Stimulated activated naive CD8-positive, alpha-beta T cell treated with anti-CD3 and anti-CD28 coated beads, Interleukin-15, Interleukin-2, amounts not matched to agents 100 ng/mL and 50 ng/mL, for 24 hours (primary cell): ENCODE measurements around the gene SETD2.

Experiments
- H3K27ac Mint-ChIP-seq: one replicate; pipeline ENCODE4 v1.8.0; 2021; ENCODE audit warnings: mild to moderate bottlenecking, mixed read lengths
- H3K27me3 Mint-ChIP-seq: one replicate; pipeline ENCODE4 v1.8.0; 2021; ENCODE audit warnings: mixed read lengths
- H3K36me3 Mint-ChIP-seq: one replicate; pipeline ENCODE4 v1.8.0; 2021; ENCODE audit warnings: low read depth, mixed read lengths
- H3K4me1 Mint-ChIP-seq: one replicate; pipeline ENCODE4 v1.8.0; 2021; ENCODE audit warnings: low read depth, mixed read lengths
- H3K4me3 Mint-ChIP-seq: one replicate; pipeline ENCODE4 v1.8.0; 2021; ENCODE audit warnings: mild to moderate bottlenecking, mixed read lengths
- H3K9me3 Mint-ChIP-seq: one replicate; pipeline ENCODE4 v1.8.0; 2021; ENCODE audit warnings: mixed read lengths

The SETD2 gene

DNA sequence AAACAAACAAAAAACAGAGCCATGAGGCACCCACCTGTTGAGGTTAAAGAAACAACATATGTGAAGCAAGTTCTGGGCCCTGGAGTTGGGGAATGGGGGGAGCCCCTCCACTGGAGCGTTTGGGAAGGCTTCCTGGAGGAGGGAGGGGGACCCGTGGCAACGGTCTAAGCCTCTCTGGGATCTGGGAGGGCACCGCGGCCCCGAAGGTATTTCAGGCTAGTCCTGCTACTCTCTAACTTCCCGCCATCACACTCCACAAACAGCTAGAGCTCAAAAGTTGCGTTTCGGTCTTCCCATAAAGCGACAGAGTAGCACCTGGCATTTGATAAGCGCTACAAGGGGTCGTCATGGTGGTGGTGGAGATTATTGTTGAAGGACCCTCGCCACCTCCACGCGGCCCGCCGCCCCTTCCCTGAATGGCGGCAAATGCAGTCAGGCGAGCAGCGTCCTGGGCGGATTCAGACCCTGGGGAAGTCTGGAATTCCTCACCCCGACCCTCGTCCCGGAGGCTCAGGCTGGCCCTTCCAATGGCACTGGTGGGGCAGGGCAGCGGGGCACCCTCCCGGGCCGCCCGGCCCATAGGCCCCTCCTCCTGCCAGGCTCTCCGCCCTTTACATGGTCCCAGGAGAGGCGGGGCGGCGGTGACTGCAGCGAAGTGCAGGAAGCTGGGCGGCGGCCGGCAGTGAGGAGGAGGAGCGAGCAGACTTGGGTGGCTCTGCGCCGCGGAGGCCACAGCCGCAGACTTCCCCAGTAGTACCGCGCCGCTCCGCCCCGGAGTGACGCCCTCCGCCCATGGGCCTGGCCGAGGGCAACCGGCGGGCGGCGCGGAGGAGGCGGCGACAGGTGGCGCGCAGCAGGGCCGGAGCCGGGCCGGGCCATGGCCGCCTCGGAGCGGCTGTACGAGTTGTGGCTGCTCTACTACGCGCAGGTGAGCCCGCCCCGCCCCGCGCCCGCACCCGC lies 184.6 kb downstream of the SETD2 start, which contains the start of gene NBEAL2:
Gene NBEAL2 (plus strand): TSS at position 682 of the 960 bp plus-strand sequence. CDS start 196 bp downstream, at position 878.
- peaks cover 16% of the 10 kb centered on the region for H3K36me3 Mint-ChIP-seq
- no peaks in the 10 kb centered on the region for H3K9me3 Mint-ChIP-seq
- peaks cover 63% of the 10 kb centered on the region for H3K4me1 Mint-ChIP-seq
- H3K27ac Mint-ChIP-seq = peak within 1 kb of the TSS; percentile 82
- peak within 1 kb of the TSS; percentile 86 for H3K4me3 Mint-ChIP-seq
- peaks cover 3% of the 10 kb centered on the region for H3K27me3 Mint-ChIP-seq

DNA sequence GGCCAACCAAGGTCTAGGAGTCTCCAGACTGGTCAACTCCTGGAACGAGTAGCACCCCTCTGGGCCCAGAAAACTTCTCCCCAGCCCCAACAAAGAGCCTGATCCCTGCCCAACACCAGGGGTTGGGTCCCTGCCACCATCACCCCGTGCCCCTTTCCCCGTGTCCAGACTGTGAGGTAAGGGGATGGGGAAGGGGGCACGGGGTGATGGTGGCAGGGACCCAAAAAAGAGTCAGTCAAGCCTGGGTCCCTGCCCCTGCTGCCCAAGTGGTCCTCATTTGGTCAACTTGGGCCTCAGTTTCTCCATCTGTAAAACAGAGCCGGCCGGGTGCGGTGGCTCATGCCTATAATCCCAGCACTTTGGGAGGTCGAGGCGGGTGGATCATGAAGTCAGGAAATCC lies 185.5 kb downstream of the SETD2 start:
- peaks cover 23% of the 10 kb centered on the region for H3K36me3 Mint-ChIP-seq
- H3K27ac Mint-ChIP-seq = peak overlapping the region; percentile 82
- peaks cover 3% of the 10 kb centered on the region for H3K27me3 Mint-ChIP-seq
- H3K4me3 Mint-ChIP-seq = peak overlapping the region; percentile 100
- H3K9me3 Mint-ChIP-seq = no peaks in the 10 kb centered on the region
- peaks cover 66% of the 10 kb centered on the region for H3K4me1 Mint-ChIP-seq

DNA sequence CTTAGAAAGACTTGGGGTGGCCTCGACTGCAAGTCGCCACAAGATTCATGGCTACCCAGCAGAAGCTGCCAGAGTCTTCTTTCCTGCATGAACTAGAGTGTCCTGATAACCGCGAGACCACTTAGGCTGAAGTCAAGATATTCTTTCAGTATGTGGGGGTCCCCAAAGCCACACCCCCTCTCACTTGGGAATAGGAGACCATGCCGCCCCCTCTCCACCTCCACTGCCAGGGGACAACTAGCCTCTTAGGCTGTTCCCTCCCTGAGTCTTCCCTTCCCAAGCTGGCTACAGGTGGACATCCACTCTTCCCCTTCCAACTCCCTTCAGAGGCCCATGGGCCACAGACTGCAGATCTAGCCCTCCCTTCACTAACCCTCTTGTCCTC lies 186.1 kb downstream of the SETD2 start:
- H3K4me3 Mint-ChIP-seq = peak overlapping the region; percentile 100
- H3K9me3 Mint-ChIP-seq = no peaks in the 10 kb centered on the region
- peak overlapping the region; percentile 100 for H3K27ac Mint-ChIP-seq
- H3K27me3 Mint-ChIP-seq = peaks cover 3% of the 10 kb centered on the region
- peaks cover 71% of the 10 kb centered on the region for H3K4me1 Mint-ChIP-seq
- H3K36me3 Mint-ChIP-seq = peaks cover 25% of the 10 kb centered on the region

- no peaks in the 10 kb centered on the region for H3K9me3 Mint-ChIP-seq
- peaks cover 77% of the 10 kb centered on the region for H3K4me1 Mint-ChIP-seq
- peaks cover 33% of the 10 kb centered on the region for H3K36me3 Mint-ChIP-seq
- peaks cover 3% of the 10 kb centered on the region for H3K27me3 Mint-ChIP-seq
- H3K27ac Mint-ChIP-seq = peak within 1 kb of the TSS; percentile 100
- H3K4me3 Mint-ChIP-seq = peak within 1 kb of the TSS; percentile 100
Observed at GRCh38 chr3:46976326-46977190, 187.4 kb downstream of the SETD2 start, which contains the start of gene CCDC12. CCDC12 (minus strand) TSS chr3:46976745; CDS start chr3:46976732, 13 bp downstream.

GRCh38 chr3:46974421-46975171 lies 189.3 kb downstream of the SETD2 start:
- Mint-ChIP-seq H3K4me3 (peak overlapping the region; percentile 100), H3K36me3 (peaks cover 48% of the 10 kb centered on the region), H3K27ac (peak overlapping the region; percentile 68), H3K9me3 (no peaks in the 10 kb centered on the region), H3K27me3 (peaks cover 3% of the 10 kb centered on the region), H3K4me1 (peaks cover 85% of the 10 kb centered on the region)

DNA sequence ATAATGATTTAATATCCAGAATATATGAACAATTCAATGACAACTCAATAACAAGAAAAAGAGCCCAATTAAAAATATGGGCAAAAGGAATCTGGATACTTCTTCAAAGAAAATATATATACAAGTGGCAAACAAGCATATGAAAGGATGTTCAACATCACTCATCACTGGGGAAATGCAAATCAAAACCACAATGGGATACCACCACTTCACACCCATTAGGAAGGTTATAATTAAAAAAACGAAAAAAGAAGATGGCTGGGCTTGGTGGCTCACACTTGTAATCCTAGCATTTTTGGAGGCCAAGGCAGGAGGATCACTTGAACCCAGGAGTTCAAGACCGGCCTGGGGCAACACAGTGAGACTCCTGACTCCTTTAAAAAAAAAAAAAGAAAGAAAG lies 191.5 kb downstream of the SETD2 start:
- peak overlapping the region; percentile 87 for H3K27ac Mint-ChIP-seq
- peaks cover 57% of the 10 kb centered on the region for H3K36me3 Mint-ChIP-seq
- H3K4me1 Mint-ChIP-seq = peaks cover 92% of the 10 kb centered on the region
- H3K9me3 Mint-ChIP-seq = no peaks in the 10 kb centered on the region
- H3K27me3 Mint-ChIP-seq = peaks cover 3% of the 10 kb centered on the region
- H3K4me3 Mint-ChIP-seq = peak overlapping the region; percentile 57

GRCh38 chr3:46971742-46972141 lies 192.2 kb downstream of the SETD2 start:
- H3K9me3 Mint-ChIP-seq = no peaks in the 10 kb centered on the region
- peak overlapping the region; percentile 57 for H3K4me3 Mint-ChIP-seq
- H3K27me3 Mint-ChIP-seq = peaks cover 3% of the 10 kb centered on the region
- peak overlapping the region; percentile 87 for H3K27ac Mint-ChIP-seq
- peaks cover 63% of the 10 kb centered on the region for H3K36me3 Mint-ChIP-seq
- peaks cover 92% of the 10 kb centered on the region for H3K4me1 Mint-ChIP-seq

DNA sequence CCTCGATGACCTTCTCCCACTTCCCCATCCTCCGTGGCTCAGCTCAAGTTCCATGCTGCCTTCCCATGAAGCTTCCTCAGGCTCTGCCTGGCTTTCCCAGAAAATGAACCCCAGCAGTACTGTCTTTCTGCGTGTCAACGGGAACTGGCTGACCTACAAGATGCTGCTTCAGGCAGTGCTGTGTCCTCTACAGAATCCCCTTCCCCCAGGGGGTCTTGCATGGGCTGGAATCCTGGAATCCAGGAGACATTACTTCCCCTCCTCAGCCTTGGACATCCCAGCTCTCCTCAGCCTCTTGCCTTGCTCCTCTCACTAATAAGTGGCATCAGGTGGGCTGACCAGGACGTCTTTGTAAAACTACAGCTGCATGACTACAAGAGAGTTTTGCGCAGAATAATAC lies 192.8 kb downstream of the SETD2 start:
- Mint-ChIP-seq H3K4me1 (peaks cover 92% of the 10 kb centered on the region), H3K4me3 (peak overlapping the region; percentile 57), H3K27ac (peak overlapping the region; percentile 87), H3K27me3 (no peaks in the 10 kb centered on the region), H3K36me3 (peaks cover 58% of the 10 kb centered on the region), H3K9me3 (no peaks in the 10 kb centered on the region)

DNA sequence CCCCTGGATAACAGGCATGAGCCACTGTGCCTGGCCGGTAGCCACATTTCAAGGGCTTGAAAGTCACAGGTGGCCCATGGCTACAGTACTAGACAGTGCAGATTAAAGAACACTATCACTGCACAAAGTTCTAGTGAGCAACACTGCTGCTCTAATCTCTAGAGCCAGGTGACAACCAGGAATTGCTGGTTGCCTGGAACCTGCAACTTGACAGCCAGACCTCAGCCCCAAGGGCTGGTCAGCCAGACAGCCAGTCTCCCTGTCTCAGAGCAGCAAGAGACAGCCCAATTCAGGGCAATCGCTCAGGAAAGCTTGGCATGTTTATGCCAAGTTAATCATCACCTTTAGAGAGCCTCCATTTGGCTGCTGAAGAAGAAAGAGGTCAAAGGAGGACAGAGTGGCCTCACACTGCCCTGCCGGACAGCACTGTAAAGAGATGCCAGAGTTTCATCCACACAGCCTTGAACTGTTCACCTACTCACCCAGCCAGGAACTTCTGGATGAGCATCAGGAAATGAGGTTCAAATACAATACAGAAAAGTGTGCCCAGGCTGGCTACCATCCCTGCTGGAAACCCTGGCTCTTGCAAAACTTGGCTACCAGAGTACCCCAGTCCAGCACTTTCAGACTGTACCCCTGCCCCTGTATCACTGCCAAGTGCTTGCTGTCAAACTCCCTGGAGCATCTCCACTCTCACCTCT lies 193.4 kb downstream of the SETD2 start:
- Mint-ChIP-seq H3K27me3 (no peaks in the 10 kb centered on the region), H3K36me3 (peaks cover 61% of the 10 kb centered on the region), H3K4me3 (no peak overlapping the region), H3K4me1 (peaks cover 96% of the 10 kb centered on the region), H3K27ac (peak overlapping the region; percentile 87), H3K9me3 (no peaks in the 10 kb centered on the region)

GRCh38 chr3:46968783-46969428 lies 195.0 kb downstream of the SETD2 start:
- H3K4me1 Mint-ChIP-seq = peaks cover 93% of the 10 kb centered on the region
- no peak overlapping the region for H3K4me3 Mint-ChIP-seq
- no peaks in the 10 kb centered on the region for H3K9me3 Mint-ChIP-seq
- H3K27me3 Mint-ChIP-seq = no peaks in the 10 kb centered on the region
- peak overlapping the region; percentile 21 for H3K27ac Mint-ChIP-seq
- peaks cover 57% of the 10 kb centered on the region for H3K36me3 Mint-ChIP-seq

DNA sequence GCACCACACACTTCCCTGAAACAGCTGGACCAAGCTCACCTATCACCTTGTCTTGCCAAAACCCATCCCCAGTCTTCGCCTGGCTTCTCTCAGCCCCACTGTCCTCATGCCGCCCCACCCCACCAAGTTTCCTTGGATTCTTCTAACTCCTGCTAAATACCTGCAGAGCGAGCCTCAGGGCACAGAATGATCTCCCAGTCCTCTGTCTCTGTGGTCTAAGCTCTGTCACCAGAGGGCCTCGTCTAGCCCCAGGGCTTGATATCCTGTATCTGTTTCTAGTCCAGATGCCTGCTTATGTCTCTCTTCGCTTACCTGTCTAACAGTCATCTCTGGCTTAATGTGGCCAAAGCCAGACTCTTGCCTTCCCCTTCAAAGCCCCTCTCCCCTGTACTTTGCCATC lies 197.1 kb downstream of the SETD2 start:
- Mint-ChIP-seq H3K4me1 (peaks cover 89% of the 10 kb centered on the region), H3K4me3 (no peak overlapping the region), H3K9me3 (no peaks in the 10 kb centered on the region), H3K27me3 (no peaks in the 10 kb centered on the region), H3K36me3 (peaks cover 58% of the 10 kb centered on the region), H3K27ac (peak overlapping the region; percentile 72)
